ENCODE data around the gene ZNF385C.

DNA sequence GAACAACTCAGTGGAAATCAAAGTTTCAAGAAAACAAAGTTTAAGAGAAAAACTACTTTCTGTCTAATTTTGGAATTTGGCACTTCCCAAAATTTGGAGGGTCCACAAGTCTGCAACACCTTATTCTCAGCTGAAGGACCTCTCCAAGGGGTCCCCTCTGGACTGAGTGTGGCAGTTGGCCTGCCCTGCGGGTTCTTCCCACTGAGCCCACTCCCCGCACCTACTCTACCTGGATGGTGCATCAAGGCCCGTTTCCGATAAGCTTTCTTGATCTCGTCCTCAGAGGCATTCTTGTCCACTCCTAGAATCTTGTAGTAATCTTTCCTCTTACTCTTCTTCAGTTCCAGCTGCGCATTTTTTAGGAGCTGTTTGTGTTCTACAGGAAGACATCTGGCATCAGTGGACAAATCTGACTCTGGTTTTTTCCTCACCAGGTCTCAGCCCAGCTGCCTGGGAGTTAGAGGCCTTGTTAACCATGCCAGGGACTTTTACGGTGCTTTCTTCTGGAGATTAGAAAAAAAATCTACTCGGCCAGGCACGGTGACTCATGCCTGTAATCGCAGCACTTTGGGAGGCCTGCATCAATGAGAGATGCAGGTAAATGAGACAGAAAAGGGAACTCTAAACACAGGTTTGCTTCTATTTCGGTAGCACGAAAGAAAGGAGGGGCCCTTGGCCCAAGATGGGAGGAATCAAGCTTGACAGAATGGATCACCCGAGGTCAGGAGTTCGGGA, 116.1 kb downstream of the ZNF385C start:
- TF ChIP-seq, protein P1, sequence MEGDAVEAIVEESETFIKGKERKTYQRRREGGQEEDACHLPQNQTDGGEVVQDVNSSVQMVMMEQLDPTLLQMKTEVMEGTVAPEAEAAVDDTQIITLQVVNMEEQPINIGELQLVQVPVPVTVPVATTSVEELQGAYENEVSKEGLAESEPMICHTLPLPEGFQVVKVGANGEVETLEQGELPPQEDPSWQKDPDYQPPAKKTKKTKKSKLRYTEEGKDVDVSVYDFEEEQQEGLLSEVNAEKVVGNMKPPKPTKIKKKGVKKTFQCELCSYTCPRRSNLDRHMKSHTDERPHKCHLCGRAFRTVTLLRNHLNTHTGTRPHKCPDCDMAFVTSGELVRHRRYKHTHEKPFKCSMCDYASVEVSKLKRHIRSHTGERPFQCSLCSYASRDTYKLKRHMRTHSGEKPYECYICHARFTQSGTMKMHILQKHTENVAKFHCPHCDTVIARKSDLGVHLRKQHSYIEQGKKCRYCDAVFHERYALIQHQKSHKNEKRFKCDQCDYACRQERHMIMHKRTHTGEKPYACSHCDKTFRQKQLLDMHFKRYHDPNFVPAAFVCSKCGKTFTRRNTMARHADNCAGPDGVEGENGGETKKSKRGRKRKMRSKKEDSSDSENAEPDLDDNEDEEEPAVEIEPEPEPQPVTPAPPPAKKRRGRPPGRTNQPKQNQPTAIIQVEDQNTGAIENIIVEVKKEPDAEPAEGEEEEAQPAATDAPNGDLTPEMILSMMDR (IDR thresholded peaks at IDR 0.05), result no peak
- TF ChIP-seq POLR2A (IDR thresholded peaks at IDR 0.05), result no peak

Measured in breast epithelium (tissue), 3 donors.